Measurements from ENCODE around the gene NEK1. TPM values are rescaled to one million over a fixed set of nuclear protein-coding genes. Genes with fewer than 3 reads are reported as not detected.

Gene NEK1
- total and polyA plus RNA-seq, 2 of the 13 experiments (the other 11 are each of a cell fraction or from before 2014, with no cell fraction given), result 2.9 to 5.4 TPM

DNA sequence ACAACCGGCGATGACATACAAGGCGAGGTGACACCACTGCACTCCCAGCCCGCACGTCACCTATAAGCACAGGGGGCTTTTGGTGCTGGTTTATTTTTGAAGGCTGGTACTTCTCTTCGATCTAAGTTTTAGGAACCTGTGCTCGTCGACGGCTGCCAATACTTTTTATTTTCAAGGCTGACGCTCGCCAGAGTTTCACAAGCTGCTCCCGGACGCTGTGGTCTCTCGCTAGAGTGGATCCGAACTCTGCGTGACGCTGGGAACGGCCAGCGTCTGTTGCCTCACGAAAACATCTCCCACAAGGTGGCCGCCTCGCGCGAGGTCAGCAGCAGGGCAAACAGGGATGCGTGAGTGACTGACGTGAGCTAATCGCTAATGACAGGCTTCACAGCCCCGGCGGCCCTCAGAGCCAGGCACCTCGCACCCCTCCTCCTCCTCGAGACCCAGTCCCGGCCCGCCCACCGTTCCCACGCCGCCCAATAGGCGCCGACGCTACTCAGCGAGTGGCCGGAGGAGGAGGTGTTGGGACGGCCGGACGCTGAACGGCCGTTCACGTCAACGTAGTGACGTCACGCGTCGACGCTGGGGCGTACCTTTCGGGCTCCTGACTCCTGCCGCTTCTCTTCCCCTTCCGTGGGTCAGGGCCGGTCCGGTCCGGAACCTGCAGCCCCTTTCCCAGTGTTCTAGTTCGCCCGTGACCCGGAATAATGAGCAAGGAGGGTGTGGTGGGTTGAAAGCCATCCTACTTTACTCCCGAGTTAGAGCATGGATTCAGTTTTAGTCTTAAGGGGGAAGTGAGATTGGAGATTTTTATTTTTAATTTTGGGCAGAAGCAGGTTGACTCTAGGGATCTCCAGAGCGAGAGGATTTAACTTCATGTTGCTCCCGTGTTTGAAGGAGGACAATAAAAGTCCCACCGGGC, 7.8 kb upstream of the NEK1 start, which contains the start of gene CLCN3 (continued):
- TF ChIP-seq MAFG (CRISPR knock-in tag; IDR thresholded peaks at IDR 0.05), result no peak
- TF ChIP-seq KMT2A (CRISPR knock-in tag; IDR thresholded peaks at IDR 0.05), result peak; percentile 91; the same call in 1 of the 2 replicates
- no peak for TF ChIP-seq HNRNPUL1 (IDR thresholded peaks at IDR 0.05; ENCODE audit: low read depth, low read length)
- TF ChIP-seq ARID5B (CRISPR knock-in tag; IDR thresholded peaks at IDR 0.05), result peak; percentile 29; the same call in 1 of the 2 replicates
- TF ChIP-seq SMYD3 (CRISPR knock-in tag; IDR thresholded peaks at IDR 0.05), result peak; percentile 52; the same call in 1 of the 2 replicates
- TF ChIP-seq, protein P1, sequence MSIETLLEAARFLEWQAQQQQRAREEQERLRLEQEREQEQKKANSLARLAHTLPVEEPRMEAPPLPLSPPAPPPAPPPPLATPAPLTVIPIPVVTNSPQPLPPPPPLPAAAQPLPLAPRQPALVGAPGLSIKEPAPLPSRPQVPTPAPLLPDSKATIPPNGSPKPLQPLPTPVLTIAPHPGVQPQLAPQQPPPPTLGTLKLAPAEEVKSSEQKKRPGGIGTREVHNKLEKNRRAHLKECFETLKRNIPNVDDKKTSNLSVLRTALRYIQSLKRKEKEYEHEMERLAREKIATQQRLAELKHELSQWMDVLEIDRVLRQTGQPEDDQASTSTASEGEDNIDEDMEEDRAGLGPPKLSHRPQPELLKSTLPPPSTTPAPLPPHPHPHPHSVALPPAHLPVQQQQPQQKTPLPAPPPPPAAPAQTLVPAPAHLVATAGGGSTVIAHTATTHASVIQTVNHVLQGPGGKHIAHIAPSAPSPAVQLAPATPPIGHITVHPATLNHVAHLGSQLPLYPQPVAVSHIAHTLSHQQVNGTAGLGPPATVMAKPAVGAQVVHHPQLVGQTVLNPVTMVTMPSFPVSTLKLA (IDR thresholded peaks at IDR 0.05), result peak; percentile 22; the same call in 1 of the 2 replicates
- TF ChIP-seq NR2C2 (CRISPR knock-in tag; IDR thresholded peaks at IDR 0.05; ENCODE audit: borderline replicate concordance), result peak; percentile 92
- TF ChIP-seq ZNF558 (CRISPR knock-in tag; IDR thresholded peaks at IDR 0.05; ENCODE audit: borderline replicate concordance), result peak; percentile 73; the same call in 1 of the 2 replicates
- TF ChIP-seq JUND (CRISPR knock-in tag; IDR thresholded peaks at IDR 0.05), result peak; percentile 57; the same call in 1 of the 2 replicates
- TF ChIP-seq CTCF (CRISPR knock-in tag; IDR thresholded peaks at IDR 0.05), result peak; percentile 57
- TF ChIP-seq ZFP41 (CRISPR knock-in tag; IDR thresholded peaks at IDR 0.05; ENCODE audit: borderline replicate concordance), result peak; percentile 64; the same call in 1 of the 2 replicates
- 0 out of 2 replicates have a peak, but pooled peaks have one; percentile 39 for TF ChIP-seq ZMYM2 (CRISPR knock-in tag; IDR thresholded peaks at IDR 0.05)
- TF ChIP-seq TBX2 (CRISPR knock-in tag; IDR thresholded peaks at IDR 0.05; ENCODE audit: borderline replicate concordance), result peak; percentile 97
- no peak for TF ChIP-seq ZNF713 (CRISPR knock-in tag; IDR thresholded peaks at IDR 0.05)
- no peak for TF ChIP-seq FOXA1 (IDR thresholded peaks at IDR 0.05)
- peak; percentile 47 for TF ChIP-seq FOXA1 (CRISPR knock-in tag; IDR thresholded peaks at IDR 0.05)
- no peak for TF ChIP-seq ZNF572 (CRISPR knock-in tag; IDR thresholded peaks at IDR 0.05)
- no peak for TF ChIP-seq FOSL1 (CRISPR knock-in tag; IDR thresholded peaks at IDR 0.05; ENCODE audit: borderline replicate concordance)
- TF ChIP-seq, protein P2, sequence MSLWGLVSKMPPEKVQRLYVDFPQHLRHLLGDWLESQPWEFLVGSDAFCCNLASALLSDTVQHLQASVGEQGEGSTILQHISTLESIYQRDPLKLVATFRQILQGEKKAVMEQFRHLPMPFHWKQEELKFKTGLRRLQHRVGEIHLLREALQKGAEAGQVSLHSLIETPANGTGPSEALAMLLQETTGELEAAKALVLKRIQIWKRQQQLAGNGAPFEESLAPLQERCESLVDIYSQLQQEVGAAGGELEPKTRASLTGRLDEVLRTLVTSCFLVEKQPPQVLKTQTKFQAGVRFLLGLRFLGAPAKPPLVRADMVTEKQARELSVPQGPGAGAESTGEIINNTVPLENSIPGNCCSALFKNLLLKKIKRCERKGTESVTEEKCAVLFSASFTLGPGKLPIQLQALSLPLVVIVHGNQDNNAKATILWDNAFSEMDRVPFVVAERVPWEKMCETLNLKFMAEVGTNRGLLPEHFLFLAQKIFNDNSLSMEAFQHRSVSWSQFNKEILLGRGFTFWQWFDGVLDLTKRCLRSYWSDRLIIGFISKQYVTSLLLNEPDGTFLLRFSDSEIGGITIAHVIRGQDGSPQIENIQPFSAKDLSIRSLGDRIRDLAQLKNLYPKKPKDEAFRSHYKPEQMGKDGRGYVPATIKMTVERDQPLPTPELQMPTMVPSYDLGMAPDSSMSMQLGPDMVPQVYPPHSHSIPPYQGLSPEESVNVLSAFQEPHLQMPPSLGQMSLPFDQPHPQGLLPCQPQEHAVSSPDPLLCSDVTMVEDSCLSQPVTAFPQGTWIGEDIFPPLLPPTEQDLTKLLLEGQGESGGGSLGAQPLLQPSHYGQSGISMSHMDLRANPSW (CRISPR knock-in tag; IDR thresholded peaks at IDR 0.05; ENCODE audit: borderline replicate concordance), result no peak

Measured in HepG2 (cell line).